Stimulated activated CD8-positive, alpha-beta memory T cell treated with anti-CD3 and anti-CD28 coated beads, Interleukin-4, amount 100 ng/mL, for 48 hours (primary cell): ENCODE results near the gene TTC28.

Experiments
- DNase-seq: peaks from one replicate; pipeline ENCODE4 v3.0.0-alpha.2; 2020

The TTC28 gene

GRCh38 chr22:27995801-27996528, 683.7 kb downstream of the TTC28 start:
- no peak for DNase-seq

- no peak for DNase-seq
These were observed 684.9 kb downstream of the TTC28 start for GRCh38 chr22:27994481-27995331.

- no peak for DNase-seq
These were observed 685.8 kb downstream of the TTC28 start for GRCh38 chr22:27993774-27994350.

DNA sequence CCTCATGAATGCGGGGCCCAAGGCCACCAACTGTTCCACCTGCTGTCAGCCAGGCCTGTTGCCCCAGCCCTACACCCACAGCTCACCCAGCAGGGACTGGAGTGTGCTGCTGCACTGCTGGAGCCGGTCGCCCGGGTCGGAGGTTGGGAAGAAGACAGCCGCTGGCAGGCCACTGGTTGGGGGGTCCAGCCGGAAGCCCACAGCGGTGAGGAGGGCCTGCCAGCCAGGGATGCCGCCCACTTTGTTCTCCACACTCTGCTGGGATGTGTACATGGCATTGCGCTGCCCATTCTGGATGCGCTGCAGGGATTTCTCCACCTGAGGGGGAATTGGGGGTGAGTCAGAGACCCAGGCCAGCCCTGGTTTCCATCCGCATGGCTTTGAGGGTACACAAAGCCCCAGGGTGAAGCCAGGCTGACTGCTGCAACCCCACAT, 686.4 kb downstream of the TTC28 start:
- no peak for DNase-seq

- no peak for DNase-seq
These were observed 687.1 kb downstream of the TTC28 start for GRCh38 chr22:27992294-27993165.

- DNase-seq = no peak
These were observed 687.9 kb downstream of the TTC28 start for GRCh38 chr22:27991586-27992293.

- no peak for DNase-seq
These were observed 688.8 kb downstream of the TTC28 start for GRCh38 chr22:27990879-27991278.

DNA sequence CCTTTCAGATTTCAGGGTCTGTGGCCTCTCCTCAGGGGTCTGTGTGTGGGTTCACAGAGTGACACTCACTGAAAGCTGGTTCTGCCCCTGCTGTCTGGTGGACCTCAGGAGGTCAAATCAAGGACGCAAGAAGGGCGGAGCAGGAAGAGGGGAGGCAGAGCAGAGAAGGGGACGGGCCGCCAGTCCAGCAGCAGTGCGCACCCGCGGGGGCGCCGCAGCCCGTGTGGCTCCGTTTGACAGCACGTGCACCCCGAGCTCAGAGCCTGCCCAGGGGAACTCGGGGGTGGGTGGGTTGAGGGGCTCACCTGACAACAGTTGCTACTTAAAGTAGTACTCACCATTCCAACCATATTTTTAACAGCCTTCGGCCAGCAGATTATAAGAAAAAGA, 689.2 kb downstream of the TTC28 start:
- DNase-seq = no peak

DNA sequence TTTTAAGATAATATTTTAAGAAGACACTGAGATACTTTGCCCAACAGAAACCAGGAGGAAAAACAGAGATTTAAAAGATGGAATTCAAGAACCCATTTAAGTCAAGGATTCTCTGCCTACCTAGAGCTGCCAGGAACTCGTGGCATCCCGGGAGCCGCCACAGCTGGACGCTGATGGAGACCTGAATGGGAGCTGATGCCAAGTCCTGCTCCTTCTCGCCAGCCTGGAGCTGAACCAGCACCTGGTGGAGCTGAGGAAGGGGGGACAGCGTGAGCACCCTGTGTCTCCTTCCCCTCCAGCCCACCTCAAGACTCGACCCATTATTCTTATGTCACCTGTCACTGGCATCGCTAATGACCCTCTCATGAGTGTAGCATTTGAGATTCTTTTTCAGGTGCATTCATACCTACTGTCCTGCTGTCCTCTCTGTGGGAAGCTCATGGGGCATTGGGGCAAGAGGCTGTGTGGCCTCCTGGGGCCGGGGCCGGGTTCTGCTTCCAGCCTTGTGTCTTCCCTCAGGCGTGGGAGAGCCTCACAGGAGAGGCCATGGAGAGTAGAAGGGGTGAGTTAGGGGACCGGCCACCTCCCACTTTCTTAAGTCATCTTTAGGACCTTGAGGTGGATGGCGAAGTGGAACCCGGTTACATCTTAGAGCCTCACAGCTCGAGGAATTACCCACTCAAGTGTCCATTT, 689.7 kb downstream of the TTC28 start:
- no peak for DNase-seq

DNA sequence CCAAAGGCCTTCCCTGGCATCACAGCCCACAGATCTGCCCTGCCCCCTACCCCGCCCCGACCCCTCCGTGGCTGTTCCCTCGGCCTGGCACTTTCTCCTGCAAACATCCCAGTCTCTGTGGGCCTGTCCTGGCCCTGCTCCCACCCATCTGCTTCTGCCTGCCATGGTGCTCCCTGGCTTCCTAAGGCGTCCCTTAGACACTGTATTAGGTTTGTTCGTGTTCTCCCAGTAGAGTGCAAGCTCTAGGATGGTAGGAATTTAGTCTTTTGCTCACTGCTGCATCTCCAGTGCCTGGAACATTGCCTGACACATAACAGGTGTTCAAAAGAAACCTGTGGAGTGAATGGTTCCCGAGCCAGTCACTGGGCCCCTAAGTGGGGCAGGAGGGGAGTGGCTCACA, 690.9 kb downstream of the TTC28 start:
- DNase-seq = no peak

DNA sequence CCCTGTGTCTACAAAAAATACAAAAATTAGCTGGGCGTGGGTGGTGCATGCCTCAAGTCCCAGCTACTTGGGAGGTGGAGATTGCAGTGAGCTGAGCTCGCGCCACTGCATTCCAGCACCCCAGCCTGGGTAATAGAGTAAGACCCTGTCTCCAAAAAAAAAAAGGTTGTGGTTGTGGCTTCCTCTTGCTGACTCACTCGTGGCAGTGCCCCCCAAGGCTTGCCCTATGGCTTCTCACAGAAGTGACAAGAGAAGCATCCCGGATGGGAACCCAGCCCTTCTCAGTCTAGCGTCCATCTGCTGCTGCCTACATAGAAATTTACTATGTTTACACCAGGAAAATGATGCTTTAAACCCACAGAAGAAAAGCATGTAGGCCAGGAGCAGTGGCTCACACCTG, 692.1 kb downstream of the TTC28 start:
- DNase-seq = no peak

DNA sequence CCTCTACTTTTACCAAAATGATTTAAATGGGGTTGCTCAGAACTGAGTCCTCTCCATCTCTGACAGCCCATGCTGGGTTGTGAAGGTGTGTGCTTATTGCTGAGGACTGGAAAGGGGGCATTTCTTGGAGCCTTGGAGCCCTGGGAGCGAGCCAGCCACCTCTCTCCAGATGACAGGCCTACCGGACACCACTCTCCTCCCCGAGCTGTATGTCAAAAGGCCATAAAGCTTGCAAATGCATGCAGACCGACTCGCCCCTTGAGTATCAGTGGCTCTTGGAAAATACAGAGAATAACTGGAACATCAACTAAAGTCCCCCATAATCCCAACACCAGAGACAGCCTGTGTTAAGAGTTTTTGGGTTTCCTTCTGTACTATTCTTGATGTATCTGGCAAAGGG, 692.7 kb downstream of the TTC28 start:
- DNase-seq = peak; percentile 20

DNA sequence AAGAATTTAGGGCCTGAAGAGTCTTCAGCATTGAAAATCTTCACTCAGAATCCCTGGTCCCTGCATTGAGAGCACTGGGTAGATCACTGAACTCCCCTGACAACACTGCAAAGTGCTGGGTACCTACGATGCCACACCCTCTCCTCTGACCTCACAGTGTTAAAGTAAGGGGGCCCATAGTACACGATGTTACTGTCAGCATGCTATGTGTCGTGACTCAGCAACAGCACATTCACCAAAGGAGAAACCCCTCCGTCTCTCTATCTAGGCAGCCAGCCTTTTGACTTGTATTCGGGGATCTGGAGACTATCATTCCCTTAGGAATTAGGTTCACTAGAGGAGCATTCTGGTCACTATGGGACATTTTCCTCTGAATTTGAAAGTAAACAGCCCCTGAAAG, 693.2 kb downstream of the TTC28 start:
- peak; percentile 8 for DNase-seq

- DNase-seq = peak; percentile 18
These were observed 694.0 kb downstream of the TTC28 start for GRCh38 chr22:27985323-27986275.

DNA sequence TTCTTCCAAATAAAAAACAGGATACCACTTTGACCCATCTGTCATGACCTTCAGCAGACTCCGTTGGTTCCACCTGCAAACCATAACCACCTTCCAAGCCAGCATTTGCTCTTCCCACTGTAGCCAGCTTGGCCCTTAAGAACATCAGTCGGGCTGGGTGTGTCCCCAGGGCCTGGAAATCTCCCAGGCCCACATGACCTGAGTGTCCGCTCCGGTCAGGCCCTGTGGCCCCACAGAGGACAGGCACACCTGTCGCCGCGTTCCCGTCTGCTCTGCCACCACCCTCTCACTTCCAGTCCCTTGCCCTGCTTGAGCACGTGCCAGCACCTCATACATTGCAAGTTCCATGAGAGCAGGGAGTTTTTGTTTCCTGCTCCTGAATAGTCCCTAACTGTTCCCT, 694.9 kb downstream of the TTC28 start:
- DNase-seq = no peak

- no peak for DNase-seq
These were observed 695.5 kb downstream of the TTC28 start for GRCh38 chr22:27984001-27984695.

- DNase-seq = peak; percentile 9
These were observed 696.3 kb downstream of the TTC28 start for GRCh38 chr22:27983361-27983791.

GRCh38 chr22:27982630-27983180, 696.9 kb downstream of the TTC28 start:
- DNase-seq = no peak

- no peak for DNase-seq
These were observed 697.5 kb downstream of the TTC28 start for GRCh38 chr22:27982106-27982505.
